ENCODE results near the gene ZC3H12C. TPM values are rescaled to one million over a fixed set of nuclear protein-coding genes. Genes with fewer than 3 reads are reported as not detected.
"Not testable (repeated sequence)": the region's sequence is repeated elsewhere in the genome, so short reads cannot be mapped to it uniquely, and the experiment has no call there.

The ZC3H12C gene
- polyA plus RNA-seq, 1 donor from 2014 or later = not detected

GRCh38 chr11:110209313-110209694, 116.1 kb downstream of the ZC3H12C start:
- H3K27me3 Mint-ChIP-seq, H3K36me3 Mint-ChIP-seq, H3K9me3 Mint-ChIP-seq, H3K4me1 Mint-ChIP-seq, H3K27ac Mint-ChIP-seq: not testable (repeated sequence)
- peak overlapping the region in 3 of 4 donors; percentile 63 to 91 (median 80) for H3K4me3 Mint-ChIP-seq

DNA sequence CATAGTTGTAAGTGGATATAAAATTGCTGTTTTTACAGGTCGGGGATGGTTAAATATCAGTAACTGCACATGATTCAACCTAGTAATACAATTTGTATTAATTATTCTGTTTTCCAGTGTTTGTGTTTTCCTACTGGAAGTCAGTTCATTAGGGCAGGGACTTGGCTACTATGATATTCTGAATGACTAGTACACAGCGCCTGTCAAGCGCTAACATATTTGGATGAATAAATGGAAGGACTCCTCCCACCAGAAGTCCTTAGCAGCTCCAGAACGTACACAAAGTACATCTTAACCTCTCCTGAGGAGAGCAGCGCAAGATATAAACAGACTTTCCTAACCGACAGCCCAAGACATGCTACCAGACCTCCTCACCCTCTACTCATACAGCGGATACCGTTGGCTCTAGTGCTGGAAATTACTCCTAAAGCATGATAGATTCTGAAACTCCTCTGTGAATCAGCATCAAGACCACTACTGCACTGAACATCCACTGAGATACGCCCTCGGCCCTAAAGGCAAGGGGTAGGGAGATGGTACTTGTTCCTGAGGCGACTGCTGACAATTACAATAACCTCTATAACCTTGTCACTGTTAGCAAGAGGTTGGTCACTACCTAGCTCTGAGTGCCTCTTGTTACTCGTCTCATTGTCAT, 124.2 kb downstream of the ZC3H12C start:
- peaks cover 0 to 2% (median 0%) of the 10 kb centered on the region in 3 donors for H3K9me3 Mint-ChIP-seq
- no peaks in the 10 kb centered on the region for H3K27me3 Mint-ChIP-seq
- H3K4me3 Mint-ChIP-seq = no peak overlapping the region
- H3K4me1 Mint-ChIP-seq = no peaks in the 10 kb centered on the region
- no peaks in the 10 kb centered on the region for H3K36me3 Mint-ChIP-seq
- no peak overlapping the region for H3K27ac Mint-ChIP-seq

DNA sequence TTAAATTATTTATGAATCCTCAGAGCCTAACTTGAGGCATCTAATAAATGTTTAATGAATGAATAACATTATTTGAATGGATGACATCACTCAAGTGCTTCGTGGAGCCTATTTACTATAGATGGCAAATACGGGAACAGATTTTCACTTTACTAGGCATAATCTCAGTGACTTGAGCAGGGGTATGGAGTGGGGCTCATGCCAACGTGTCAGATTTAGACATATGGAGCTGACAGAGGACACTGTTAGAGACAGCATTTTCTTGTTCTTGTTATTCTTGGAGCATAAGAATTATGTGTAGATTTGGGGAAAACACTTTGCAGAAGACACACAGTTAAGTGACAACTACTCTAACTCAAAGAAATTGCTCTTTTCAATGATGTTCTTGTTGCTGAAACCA, 124.7 kb downstream of the ZC3H12C start:
- no peaks in the 10 kb centered on the region for H3K4me1 Mint-ChIP-seq
- no peak overlapping the region for H3K27ac Mint-ChIP-seq
- H3K4me3 Mint-ChIP-seq = no peak overlapping the region
- no peaks in the 10 kb centered on the region for H3K27me3 Mint-ChIP-seq
- H3K36me3 Mint-ChIP-seq = no peaks in the 10 kb centered on the region
- peaks cover 0 to 2% (median 0%) of the 10 kb centered on the region in 3 donors for H3K9me3 Mint-ChIP-seq

GRCh38 chr11:110219006-110219785, 126.0 kb downstream of the ZC3H12C start:
- Mint-ChIP-seq H3K27ac (no peak overlapping the region), H3K9me3 (peaks cover 0 to 2% (median 1%) of the 10 kb centered on the region in 3 donors), H3K4me1 (no peaks in the 10 kb centered on the region), H3K36me3 (peaks cover under 1% of the 10 kb centered on the region), H3K4me3 (no peak overlapping the region), H3K27me3 (no peaks in the 10 kb centered on the region)

Other genes starting within 250 kb of the ZC3H12C start
- 19.6 TPM for gene RDX, start 203.2 kb downstream of the ZC3H12C start, polyA plus RNA-seq

All from IgD-negative memory B cell (primary cell).